ENCODE results near the gene LAMB3. TPM values are rescaled to one million over a fixed set of nuclear protein-coding genes. Genes with fewer than 3 reads are reported as not detected.

Gene LAMB3
- total RNA-seq, 1 experiment from 2014 or later, result 90.0 TPM

DNA sequence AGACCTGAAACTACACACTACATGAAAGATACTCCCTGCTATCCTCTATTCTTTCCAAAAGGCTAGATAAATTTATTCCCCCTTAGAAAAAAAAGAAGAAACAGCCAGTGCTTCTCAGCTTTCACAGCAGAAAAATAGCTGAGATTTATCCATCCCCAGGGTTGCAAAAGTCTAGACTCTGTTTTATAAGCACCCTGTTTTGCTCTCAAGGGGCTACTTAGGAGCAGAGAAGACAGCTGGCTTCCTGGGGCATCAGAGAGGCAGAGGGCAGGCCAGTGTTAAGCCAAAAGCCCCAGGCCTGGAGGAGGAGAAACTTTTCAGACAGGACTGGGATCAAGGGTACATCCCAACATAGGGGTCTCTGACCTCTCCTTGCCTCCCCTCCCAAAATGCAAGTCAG is 3.9 kb downstream of the LAMB3 start:
- peaks cover 20% of the 10 kb centered on the region for H3K36me3 ChIP-seq (ENCODE audit: low read depth)
- H3K4me3 ChIP-seq, result peak overlapping the region; percentile 5; the same call in 1 of the 2 replicates

GRCh38 chr1:209647156-209647555 is 5.1 kb downstream of the LAMB3 start:
- intact Hi-C loops (cut with micrococcal nuclease; ENCODE audit: unreplicated experiment), result no loop called here
- H3K9me2 ChIP-seq (ENCODE audit: insufficient read depth), result no peaks in the 10 kb centered on the region
- ChIA-PET POLR2A (ENCODE audit: unreplicated experiment) (interaction anchor here (0.6 kb wide), 1 partner anchor 10 kb away, joined by 5 read pairs; no protein-coding TSS in a partner anchor), CTCF (interaction anchor here (0.6 kb wide), 1 partner anchor 74 kb away, joined by 7 read pairs; no protein-coding TSS in a partner anchor)
- H3K4me2 ChIP-seq, result peak overlapping the region; percentile 95
- peaks cover 27% of the 10 kb centered on the region for H3K36me3 ChIP-seq (ENCODE audit: low read depth)
- peaks cover 47% of the 10 kb centered on the region for H3F3A ChIP-seq (ENCODE audit: insufficient read depth, low read depth)
- H3K9me3 ChIP-seq (ENCODE audit: insufficient read depth, low read depth), result no peaks in the 10 kb centered on the region
- peaks cover 3% of the 10 kb centered on the region; the same call in 1 of the 2 replicates for H4K20me1 ChIP-seq (ENCODE audit: insufficient read depth)
- H3K4me1 ChIP-seq (replicated peaks; ENCODE audit: insufficient read depth), result peaks cover 55% of the 10 kb centered on the region
- no TSS peak for BruUV-seq (replicated peaks)
- H3K79me2 ChIP-seq (ENCODE audit: low read depth), result peaks cover 84% of the 10 kb centered on the region
- TF ChIP-seq CTCF (conservative IDR thresholded peaks at IDR 0.05) (no peak), EZH2 (IDR thresholded peaks at IDR 0.05; ENCODE audit: low read depth) (no peak)
- no peak overlapping the region for H2AFZ ChIP-seq
- H3K27me3 ChIP-seq (ENCODE audit: insufficient read depth, low read depth), result no peaks in the 10 kb centered on the region
- no peak overlapping the region for H3K4me3 ChIP-seq
- no peak overlapping the region for H3K27ac ChIP-seq
- no peak for DNase-seq

More for the DNA sequence above, 3.9 kb downstream of the LAMB3 start:
- Histone ChIP-seq H4K20me1 (ENCODE audit: insufficient read depth) (no peaks in the 10 kb centered on the region; the same call in 1 of the 2 replicates), H3F3A (ENCODE audit: insufficient read depth, low read depth) (peaks cover 47% of the 10 kb centered on the region), H3K27ac (peak overlapping the region; percentile 98; the same call in 1 of the 2 replicates), H3K79me2 (ENCODE audit: low read depth) (peaks cover 75% of the 10 kb centered on the region), H3K4me1 (replicated peaks; ENCODE audit: insufficient read depth) (peaks cover 65% of the 10 kb centered on the region), H3K27me3 (ENCODE audit: insufficient read depth, low read depth) (no peaks in the 10 kb centered on the region), H2AFZ (no peak overlapping the region), H3K4me2 (peak overlapping the region; percentile 95), H3K9me3 (ENCODE audit: insufficient read depth, low read depth) (no peaks in the 10 kb centered on the region), H3K9me2 (ENCODE audit: insufficient read depth) (no peaks in the 10 kb centered on the region)
- POLR2A ChIA-PET (ENCODE audit: unreplicated experiment), result interaction anchor here (0.6 to 0.7 kb wide), 2 partner anchors 81 to 955 kb away, joined by 3 to 4 read pairs; no protein-coding TSS in a partner anchor
- no peak for TF ChIP-seq EZH2 (IDR thresholded peaks at IDR 0.05; ENCODE audit: low read depth)
- TF ChIP-seq CTCF (conservative IDR thresholded peaks at IDR 0.05), result no peak
- DNase-seq, result no peak
- no TSS peak for BruUV-seq (replicated peaks)
- CTCF ChIA-PET, result interaction anchor here (1.1 kb wide), 1 partner anchor 58 kb away, joined by 3 read pairs; no protein-coding TSS in a partner anchor
- intact Hi-C loops (cut with micrococcal nuclease; ENCODE audit: unreplicated experiment), result no loop called here

GRCh38 chr1:209646558-209646957 is 5.7 kb downstream of the LAMB3 start:
- H3K9me2 ChIP-seq (ENCODE audit: insufficient read depth), result no peaks in the 10 kb centered on the region
- ChIA-PET POLR2A (ENCODE audit: unreplicated experiment) (interaction anchor here (0.6 kb wide), 2 partner anchors 10 to 176 kb away, joined by 5 to 9 read pairs; no protein-coding TSS in a partner anchor), CTCF (interaction anchor here (0.6 kb wide), 1 partner anchor 75 kb away, joined by 7 read pairs; no protein-coding TSS in a partner anchor)
- DNase-seq, result no peak
- no peak overlapping the region for H2AFZ ChIP-seq
- no peak overlapping the region for H3K27ac ChIP-seq
- H3K36me3 ChIP-seq (ENCODE audit: low read depth), result peaks cover 27% of the 10 kb centered on the region
- intact Hi-C loops (cut with micrococcal nuclease; ENCODE audit: unreplicated experiment), result no loop called here
- no peaks in the 10 kb centered on the region for H3K27me3 ChIP-seq (ENCODE audit: insufficient read depth, low read depth)
- H3K79me2 ChIP-seq (ENCODE audit: low read depth), result peaks cover 84% of the 10 kb centered on the region
- peak overlapping the region; percentile 95; the same call in 1 of the 2 replicates for H3K4me2 ChIP-seq
- H3K9me3 ChIP-seq (ENCODE audit: insufficient read depth, low read depth), result no peaks in the 10 kb centered on the region
- peaks cover 50% of the 10 kb centered on the region for H3K4me1 ChIP-seq (replicated peaks; ENCODE audit: insufficient read depth)
- TF ChIP-seq CTCF (conservative IDR thresholded peaks at IDR 0.05), result no peak
- no peak for TF ChIP-seq EZH2 (IDR thresholded peaks at IDR 0.05; ENCODE audit: low read depth)
- H3K4me3 ChIP-seq, result no peak overlapping the region
- H4K20me1 ChIP-seq (ENCODE audit: insufficient read depth), result peaks cover 3% of the 10 kb centered on the region; the same call in 1 of the 2 replicates
- H3F3A ChIP-seq (ENCODE audit: insufficient read depth, low read depth), result peaks cover 44% of the 10 kb centered on the region
- BruUV-seq (replicated peaks), result no TSS peak

All from PC-9 (cell line).